HG02610 (cell line): Measurements from ENCODE around the gene EHBP1.

ENCODE experiments used
- ATAC-seq: cut with Tn5 transposase; IDR thresholded peaks from one replicate; pipeline ENCODE4 v1.9.1; 2021; ENCODE audit warnings: mild to moderate bottlenecking, moderate library complexity; ENCODE audit not compliant: unreplicated experiment

The EHBP1 gene

DNA sequence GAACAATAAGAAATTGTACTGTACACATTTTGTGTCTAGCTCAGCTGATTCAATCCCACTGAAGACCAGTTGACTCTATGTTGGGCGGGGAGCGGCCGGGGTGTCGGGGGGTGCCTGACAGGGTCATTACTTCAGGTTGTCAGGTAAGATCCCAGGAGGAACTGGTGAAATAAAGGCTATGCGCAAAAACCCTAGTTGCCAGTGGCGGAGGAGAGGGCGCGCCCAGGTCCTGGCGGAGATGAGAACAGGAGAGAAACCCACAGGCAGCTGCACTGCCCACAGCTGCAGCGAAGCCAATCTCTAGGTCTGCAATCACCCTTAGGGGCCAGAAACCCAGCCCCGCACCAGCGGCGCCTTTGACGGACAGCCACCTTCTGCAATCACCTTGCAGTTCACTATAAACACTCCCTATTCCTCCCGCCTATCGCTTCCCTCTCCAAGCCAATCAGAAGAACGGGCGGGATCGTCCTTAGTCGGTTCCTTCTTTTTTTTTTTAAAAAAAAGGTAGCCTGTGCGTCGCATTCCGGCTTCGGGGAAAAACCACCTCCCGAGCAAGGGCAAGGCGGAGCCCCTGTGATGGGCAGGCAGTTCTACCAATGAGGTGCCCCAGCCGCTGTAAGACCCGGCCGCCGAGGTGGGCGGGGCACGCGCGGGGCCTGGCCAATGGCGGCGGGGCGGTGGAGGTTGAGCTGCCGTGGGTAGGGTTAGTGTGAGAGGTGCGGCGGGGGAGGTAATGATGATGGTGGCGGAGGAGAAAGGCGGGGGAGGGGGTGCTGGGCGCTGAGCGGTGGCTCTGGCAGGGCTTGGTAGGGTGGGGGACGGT is at the start of gene EHBP1:
TSS of gene EHBP1 (plus strand) at position 707 of the 823 bp plus-strand sequence. CDS start 1,479 bp downstream, outside the sequence.
- peak; percentile 97 for ATAC-seq

DNA sequence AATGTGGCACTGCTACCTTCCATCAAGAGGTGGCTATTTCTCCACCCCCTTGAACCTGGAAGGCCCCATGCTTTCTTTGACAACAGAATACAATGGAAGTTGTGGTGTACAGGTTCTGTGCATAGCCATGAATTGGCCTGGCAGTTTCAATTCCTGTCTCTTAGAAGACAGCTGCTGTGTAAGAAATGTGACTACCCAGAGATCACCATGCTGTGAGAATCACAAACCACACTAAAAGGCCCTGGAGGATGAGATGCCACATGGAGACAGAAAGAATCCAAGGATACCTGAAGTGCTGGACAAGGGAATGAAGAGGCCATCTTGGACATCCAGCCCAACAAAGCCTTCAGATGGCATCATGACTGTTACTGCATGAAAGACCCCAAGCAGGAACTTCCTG is 47.7 kb upstream of the EHBP1 start:
- ATAC-seq, result peak; percentile 42

DNA sequence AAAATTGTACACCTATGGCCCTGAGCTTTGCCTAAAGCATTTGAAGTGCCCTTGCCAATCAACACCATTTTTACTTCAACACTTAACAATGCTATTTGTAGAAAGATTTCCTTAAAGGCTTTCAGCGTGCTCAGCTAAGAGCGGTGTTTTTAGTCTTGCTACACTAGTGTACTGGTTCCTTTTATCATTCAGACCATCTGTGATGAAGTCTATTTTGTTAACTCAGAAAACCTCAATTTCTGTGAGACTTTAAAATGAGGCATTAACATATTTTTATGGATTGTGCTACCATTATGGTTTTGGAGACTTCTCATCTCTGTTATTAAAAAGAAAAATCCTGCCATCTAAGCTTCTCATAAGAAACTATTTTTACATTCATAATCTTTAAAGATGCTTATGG is 46.6 kb upstream of the EHBP1 start:
- no peak for ATAC-seq

DNA sequence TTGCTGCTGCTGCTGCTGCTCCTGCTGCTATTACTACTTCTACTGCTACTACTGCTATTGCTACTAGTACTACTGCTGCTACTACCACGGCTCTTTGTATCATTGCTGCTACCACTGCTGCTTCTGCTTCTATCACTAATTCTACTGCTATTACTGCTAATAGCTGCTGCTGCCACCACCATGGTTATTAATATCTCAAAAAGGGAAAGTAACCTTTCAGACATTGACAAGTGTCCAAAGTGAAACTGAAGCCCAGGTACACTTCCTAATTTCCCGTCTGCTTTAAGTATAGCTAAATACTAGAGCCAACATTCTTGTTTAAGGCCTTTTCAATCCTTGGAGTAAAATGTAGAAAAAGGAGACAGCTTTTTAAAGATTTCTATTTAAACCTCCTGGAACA is 45.4 kb upstream of the EHBP1 start:
- peak; percentile 79 for ATAC-seq

DNA sequence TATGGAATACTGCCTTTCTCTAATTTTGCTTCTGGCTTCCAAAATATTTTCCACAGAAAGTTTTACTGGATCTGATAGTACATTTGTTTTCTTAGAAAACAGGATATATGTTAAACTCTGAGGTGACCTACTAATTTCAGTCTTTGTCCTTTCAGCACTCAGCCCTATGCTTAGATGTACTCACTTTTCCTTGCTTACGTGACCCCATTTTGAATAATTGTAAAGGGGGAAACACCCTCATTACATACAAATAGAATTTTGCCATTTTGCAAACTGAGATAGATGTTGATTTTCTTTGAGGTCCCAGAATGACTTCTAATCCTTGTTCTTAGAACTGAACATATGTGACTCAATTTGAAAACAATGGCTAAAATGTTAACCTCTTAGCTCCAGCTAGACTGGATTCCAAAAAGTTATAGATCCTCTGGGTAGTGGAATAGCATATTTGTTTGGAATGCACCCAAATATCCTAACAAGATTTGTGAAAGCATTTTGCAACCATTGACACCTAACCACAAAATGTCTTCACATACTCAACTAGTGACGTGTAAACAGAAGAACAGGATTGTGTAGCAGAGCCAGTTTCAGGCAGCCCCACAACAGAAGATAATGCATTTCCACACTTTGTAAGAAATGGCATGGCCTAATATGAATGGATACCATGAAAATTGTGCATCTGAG is 44.8 kb upstream of the EHBP1 start:
- ATAC-seq, result peak; percentile 50

DNA sequence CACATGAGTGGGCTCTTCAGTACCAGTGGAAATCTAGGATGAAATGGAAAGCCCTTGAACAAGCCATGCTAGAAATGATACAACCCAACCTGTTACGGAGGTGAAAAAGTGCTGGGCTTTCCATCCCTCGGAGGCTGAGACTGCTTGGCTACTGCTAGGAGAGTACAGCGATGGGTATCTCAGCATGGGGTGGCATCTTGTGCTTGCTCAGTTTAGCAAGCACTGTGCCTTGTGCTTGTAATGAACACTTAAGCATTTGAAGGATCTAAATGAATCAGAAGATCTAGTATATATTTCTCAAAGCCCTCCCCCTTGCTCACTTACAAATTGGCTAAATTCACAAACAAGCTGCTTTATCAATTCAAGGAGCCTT is 44.3 kb upstream of the EHBP1 start:
- no peak for ATAC-seq

DNA sequence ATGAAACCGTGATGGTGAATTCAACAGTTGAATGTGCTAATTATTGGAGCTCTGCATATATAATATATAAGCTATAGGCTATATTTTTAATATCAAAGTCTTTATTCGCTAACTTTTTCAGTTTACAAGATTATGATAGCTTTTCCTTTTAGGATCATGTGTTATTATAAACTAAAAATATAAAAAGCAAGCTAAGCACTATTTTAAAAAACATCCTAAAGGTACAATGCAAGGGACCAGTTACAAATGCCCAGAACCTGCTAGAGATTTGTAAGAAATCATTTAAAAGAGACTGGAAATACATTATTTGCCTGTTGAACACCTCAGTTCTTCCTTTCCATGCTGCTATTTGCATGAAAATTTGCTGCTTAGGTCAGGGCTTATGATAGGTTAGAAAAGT is 43.4 kb upstream of the EHBP1 start:
- no peak for ATAC-seq

DNA sequence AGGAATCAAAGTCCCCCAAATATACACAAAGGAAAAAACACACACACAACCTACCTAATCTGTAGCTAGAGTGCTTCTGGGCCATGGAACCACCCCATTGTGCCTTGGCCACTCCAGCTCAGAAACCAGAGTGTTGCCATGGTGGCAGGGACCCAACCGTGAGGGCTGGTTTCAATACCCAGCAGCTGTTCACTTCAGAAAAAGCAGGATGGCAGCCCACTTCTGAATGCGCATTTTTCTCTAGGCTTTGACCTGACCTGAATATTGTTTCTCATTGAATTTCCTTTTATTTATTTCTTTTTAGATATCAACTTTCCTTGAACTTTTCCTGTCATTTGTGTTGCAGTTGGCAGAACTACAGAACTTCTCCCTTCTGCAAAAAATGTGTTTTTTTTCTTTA is 43.0 kb upstream of the EHBP1 start:
- no peak for ATAC-seq

DNA sequence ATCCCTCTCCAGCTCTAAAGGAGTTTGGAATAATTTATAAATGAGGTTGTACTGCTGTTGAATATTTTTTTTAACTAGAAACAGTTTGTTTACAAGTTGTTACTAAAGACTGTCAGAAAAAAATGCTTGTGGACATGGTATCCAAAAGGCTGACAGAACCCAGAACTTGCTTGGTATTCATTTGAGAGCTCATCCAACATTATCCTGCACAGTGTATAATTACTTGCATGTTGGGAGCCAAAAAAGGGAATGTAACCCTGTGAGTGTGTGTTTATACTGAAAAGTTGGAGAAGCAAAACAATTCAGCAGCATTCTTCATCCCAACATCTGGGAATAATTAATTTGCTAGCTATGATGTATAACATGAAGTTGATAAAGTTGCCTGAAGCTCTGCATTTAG is 42.1 kb upstream of the EHBP1 start:
- ATAC-seq, result no peak

DNA sequence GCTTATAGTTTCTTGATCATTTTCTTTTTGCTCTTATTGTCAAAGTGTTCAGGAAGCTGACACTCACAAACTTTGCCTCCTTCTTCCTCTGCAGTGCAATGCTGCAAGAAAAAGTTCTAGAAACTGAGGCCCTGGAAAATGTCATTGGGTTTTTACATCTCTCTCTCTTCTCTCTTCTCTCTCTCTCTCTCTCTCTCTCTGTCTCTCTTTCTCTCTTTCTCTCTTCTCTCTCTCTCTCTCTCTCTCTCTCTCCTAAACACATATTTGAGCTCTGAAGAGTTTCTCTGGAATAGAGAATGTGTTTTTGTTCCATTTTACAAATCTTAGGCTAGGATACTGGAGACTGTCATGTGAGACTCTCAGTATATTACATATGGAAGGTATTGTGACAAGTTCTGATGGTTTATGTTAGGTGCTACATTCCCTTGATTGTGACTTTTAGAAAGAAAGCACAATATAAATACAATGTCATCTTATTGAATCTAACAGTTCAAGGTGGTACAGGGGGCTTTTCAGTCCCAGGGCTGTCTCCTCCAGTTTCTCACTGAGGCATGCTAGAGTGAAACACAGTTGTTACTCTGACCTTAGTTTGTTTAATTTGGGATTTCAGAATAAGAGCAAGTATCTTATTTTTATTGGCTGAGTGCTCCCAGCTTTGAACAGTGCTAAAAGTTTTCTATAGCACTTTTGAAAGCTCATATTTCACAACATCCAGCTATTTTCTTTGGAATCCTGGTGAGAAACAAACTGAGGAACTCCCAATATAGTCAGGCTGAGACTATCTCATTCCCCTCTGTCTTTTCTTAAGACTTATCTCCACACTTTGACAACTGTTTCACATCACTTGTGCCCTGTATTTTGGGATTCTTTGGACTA is 41.4 kb upstream of the EHBP1 start:
- ATAC-seq, result no peak

DNA sequence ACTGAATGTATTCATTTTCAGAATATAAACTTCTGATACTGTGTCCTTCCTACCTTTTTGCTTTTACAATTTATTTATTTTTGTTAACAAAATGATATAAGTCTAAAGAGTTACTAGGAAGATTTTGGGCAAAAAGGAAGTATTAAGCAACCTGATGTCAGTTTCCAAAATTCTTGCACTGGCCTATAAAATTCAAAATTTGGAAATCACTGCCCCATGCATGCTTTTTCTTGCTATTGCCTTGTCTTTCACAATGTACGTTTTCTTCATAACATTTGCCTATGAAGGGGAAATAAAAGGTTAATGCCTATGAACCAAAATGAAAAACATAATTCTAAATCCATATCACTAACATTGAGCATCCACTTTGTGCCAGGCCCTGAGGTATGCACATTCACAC is 40.1 kb upstream of the EHBP1 start:
- ATAC-seq, result no peak

DNA sequence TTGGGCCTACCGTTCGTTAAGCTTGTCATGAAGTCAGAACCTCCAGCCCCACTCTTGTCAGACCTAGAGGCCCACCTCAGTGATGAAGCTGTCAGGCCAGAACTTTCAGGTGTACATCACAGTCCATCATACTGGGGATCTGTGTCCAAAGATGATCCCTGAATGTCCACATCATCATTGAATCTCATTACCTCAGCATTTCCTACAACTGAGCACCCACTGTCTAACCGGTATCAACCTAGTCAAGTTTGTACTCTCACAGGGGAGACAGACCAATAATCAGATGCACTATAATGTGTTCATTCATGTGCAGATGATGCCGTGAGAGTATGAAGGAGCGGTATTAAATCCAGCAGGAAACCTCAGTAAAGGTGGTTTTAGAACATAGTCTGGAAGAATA is 36.3 kb upstream of the EHBP1 start:
- ATAC-seq, result no peak

DNA sequence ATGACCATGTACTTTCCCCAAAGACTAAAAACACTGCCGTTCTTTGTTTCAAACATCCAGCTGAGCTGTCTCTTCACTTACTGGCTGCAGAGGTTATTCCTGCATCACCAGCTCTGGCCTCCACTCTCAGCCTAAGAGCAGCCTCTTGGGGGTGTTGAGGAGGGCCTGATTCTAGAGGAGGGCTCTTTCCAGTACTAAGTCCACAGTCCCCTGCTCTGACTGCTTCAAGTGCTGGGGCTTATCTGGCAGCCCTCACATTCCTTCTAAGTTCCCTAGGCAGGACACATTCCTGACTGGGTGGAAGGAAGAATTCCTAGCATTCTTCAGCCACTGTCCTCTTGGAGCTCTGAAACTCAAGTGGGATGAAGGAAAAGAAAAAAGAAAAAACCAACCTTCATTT is 32.9 kb upstream of the EHBP1 start:
- no peak for ATAC-seq

DNA sequence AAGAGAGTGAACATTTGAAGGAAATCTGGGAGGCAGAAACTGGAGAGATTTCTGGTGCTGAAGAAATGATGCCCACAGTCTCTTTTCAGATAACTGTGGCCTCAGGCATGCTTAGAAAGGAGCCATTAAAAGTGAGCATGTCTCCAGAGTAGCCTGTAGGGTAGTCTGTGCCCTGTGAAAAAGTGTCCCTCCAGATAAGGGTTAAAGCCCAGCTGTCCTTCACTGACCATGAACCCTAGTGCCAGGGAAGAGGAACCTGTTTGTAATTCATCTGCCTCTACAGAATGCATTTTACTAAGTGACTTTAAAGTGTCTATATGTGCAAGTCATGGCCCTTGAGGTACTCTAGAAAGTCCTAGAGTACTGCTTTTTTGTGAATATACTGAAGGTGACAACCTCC is 30.5 kb upstream of the EHBP1 start:
- ATAC-seq, result no peak

DNA sequence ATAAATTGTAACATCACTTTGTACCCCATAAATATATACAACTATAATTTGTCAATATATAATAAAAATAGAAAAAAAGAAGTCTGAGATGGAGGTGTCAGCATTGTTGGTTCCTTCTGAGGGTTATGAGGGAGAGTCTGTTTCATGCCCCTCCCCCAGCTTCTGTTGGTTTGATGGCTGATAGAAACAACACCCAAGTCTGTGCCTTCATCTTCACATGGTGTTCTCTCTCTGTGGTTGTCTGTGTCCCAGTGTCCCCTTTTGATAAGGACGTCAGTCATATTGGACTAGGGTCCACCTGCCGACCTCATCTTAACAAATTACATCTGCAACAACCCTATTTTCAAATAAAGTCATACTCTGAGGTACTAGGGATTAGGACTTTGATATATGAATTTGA is 20.3 kb upstream of the EHBP1 start:
- ATAC-seq, result no peak

DNA sequence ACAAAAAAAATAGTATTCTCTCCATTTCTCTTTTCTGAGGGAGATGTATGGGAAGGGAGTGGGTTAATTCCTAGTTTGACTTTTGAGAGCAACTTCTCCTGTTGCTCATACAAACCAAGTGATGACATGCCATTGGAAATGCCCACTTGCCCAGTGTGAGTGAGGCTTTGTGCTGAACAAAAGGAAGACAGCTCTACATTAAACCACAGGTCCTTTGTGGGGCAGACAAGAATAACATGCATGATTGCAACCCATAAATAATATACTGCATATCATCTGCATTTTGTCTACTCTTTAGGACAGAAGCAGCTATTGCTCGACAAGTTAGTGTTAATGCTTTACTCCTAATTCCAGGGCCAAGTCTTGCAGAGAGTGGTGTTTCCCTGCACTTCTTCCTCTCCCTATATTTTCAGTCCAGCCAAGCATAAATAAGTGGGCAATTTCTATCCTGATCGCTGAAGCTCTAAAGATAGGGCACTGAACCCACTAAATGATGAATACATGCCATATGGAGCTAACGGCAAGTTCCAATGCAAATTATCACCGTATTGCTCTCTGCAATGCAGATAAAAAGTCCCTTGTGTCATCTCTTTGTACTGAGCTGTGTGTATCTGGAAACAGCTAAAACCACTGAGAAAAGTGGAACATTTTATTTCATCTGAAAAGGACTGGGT is 19.4 kb upstream of the EHBP1 start:
- ATAC-seq, result no peak

DNA sequence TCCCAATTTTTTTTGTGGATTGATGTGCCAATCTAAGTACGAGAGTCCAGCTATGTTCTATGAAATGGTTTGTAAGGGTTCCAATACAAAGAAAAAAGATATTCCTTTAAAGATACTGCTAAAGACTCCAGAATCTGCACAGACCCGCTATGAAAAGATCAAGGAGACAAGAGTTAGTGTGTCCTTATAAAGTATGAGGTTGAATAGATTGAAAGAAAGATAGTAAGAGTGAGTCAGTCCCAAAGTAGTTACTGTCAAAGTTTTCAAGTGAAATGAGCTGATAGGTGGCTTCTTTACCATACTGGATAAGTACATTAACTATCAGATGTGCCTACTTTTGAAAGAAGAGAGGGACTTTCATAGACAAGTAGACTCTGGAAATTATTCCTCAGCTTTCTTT is 17.9 kb upstream of the EHBP1 start:
- no peak for ATAC-seq

DNA sequence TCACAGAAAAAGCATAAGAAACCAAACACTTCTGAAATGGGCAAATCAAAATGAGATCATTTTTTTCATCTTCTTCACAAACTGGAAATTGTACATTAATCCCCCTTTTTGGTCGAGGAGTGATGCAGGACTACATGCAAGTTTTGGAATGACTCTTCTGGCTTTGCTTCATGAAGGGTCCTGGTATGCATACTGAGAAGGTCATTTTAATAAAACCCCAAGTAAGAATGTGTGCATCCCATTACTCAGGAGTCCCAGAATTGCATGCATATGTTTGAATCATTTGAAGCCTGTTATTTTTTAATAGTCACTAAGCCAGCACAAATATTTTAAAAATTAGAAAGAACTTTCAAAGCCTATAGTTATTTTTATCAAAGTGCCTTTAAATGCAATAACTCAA is 16.7 kb upstream of the EHBP1 start:
- no peak for ATAC-seq

DNA sequence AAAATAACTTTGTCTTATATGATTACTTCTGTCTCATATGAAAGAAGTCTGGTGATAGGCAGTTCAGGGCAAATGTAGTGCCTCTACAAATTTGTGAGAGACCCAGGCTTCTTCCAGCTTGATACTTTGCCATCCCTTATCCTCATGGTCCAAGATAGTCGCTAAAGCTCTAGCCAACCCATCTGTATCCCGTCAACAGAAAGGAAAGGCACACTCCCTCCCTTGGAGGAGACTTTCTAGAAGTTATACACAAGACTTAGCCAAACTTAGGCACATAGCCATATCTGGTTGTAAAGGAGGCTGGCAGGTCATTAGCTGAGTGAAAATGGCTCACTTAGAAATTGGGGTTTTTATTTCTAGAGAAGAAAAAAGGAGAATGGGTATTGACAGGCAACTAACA is 14.3 kb upstream of the EHBP1 start:
- ATAC-seq, result no peak

DNA sequence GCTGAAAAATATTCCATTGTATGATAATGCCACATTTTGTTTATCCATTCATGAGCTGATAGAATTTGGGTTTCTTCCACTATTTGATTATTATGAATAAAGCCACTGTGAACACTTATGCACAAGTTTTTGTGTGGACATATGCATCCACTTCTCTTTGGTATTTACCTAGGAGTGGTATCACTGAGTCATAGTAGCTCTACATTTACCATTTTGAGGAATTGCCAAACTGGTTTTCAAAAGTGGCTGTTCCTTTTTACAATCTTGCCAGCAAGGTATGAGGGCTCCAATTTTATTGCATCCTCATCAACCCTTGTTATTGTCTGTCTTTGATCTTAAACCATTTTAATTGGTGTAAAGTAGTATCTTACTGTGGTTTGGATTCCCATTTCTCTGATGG is 13.3 kb upstream of the EHBP1 start:
- ATAC-seq, result no peak

DNA sequence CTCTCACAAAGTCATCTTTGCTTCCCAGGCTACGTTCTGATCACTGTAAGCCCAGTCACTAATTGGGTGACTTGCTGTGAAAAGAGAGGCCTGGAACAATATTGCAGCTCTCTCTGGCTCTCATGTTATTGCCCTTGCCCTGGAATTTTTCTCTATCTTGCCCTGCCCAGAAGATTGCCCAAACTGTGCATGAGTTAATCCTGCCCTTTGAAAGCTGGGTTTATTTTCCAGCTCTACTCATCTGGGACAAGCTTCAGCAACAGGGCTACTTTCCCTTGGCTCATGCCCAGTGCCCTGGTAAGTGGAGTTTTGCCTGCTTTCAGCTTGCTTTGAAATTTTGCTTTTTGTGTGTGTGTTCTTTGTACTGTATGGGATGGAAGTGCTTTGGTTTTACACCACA is 6.9 kb upstream of the EHBP1 start:
- no peak for ATAC-seq
